Measurements from ENCODE around the gene SYT7. TPM values are rescaled to one million over a fixed set of nuclear protein-coding genes. Genes with fewer than 3 reads are reported as not detected.

Gene SYT7
- total RNA-seq, 4 donors from 2014 or later = 1.3 to 4.2 (median 1.8) TPM

GRCh38 chr11:61494381-61494961, 86.4 kb downstream of the SYT7 start:
- WGBS = 77% methylated on average over 9 of the region's 9 CpGs
- no peak for DNase-seq (ENCODE audit: extremely low spot score)
- intact Hi-C loops (cut with DNase I) = no loop called here

GRCh38 chr11:61491736-61492395, 89.0 kb downstream of the SYT7 start:
- Histone ChIP-seq H3K36me3 (no peaks in the 10 kb centered on the region), H3K9me3 (no peaks in the 10 kb centered on the region), H3K4me3 (no peak overlapping the region), H3K4me1 (peaks cover 27 to 33% (median 32%) of the 10 kb centered on the region in 4 donors), H3K27ac (replicated peaks in 1 of 4) (no peak overlapping the region), H3K27me3 (no peaks in the 10 kb centered on the region)
- intact Hi-C loops (cut with DNase I) = no loop called here
- 88% methylated on average over 12 of the region's 12 CpGs for WGBS
- TF ChIP-seq EP300 (IDR thresholded peaks at IDR 0.05) = no peak
- DNase-seq (ENCODE audit: extremely low spot score) = no peak

More at GRCh38 chr11:61494381-61494961, 86.4 kb downstream of the SYT7 start:
- no peak for TF ChIP-seq EP300 (IDR thresholded peaks at IDR 0.05)
- TF ChIP-seq POLR2AphosphoS5 (IDR thresholded peaks at IDR 0.05) = no peak
- TF ChIP-seq CTCF (IDR thresholded peaks at IDR 0.05) = no peak
- TF ChIP-seq POLR2A (IDR thresholded peaks at IDR 0.05; ENCODE audit: low read depth) = no peak
- H3K27me3 ChIP-seq = no peaks in the 10 kb centered on the region
- peak overlapping the region in 1 of 4 donors; percentile 12 for H3K27ac ChIP-seq (replicated peaks in 1 of 4)
- H3K9me3 ChIP-seq = no peaks in the 10 kb centered on the region
- no peaks in the 10 kb centered on the region for H3K36me3 ChIP-seq
- peaks cover 17 to 20% (median 18%) of the 10 kb centered on the region in 4 donors for H3K4me1 ChIP-seq
- no peak overlapping the region for H3K4me3 ChIP-seq

GRCh38 chr11:61489833-61490721, 90.8 kb downstream of the SYT7 start:
- peaks cover 0 to 8% (median 0%) of the 10 kb centered on the region in 4 donors for H3K36me3 ChIP-seq
- H3K27ac ChIP-seq (replicated peaks in 1 of 4) = peak overlapping the region; percentile 30 to 50 (median 37)
- no peak for DNase-seq (ENCODE audit: extremely low spot score)
- H3K4me1 ChIP-seq = peaks cover 25 to 33% (median 32%) of the 10 kb centered on the region in 4 donors
- intact Hi-C loops (cut with DNase I) = no loop called here
- no peak for TF ChIP-seq EP300 (IDR thresholded peaks at IDR 0.05)
- TF ChIP-seq POLR2AphosphoS5 (IDR thresholded peaks at IDR 0.05) = no peak
- TF ChIP-seq POLR2A (IDR thresholded peaks at IDR 0.05; ENCODE audit: low read depth) = no peak
- H3K9me3 ChIP-seq = no peaks in the 10 kb centered on the region
- H3K4me3 ChIP-seq = no peak overlapping the region
- WGBS = 49% methylated on average over 8 of the region's 13 CpGs
- no peaks in the 10 kb centered on the region for H3K27me3 ChIP-seq

GRCh38 chr11:61488651-61489291, 92.1 kb downstream of the SYT7 start:
- H3K9me3 ChIP-seq = no peaks in the 10 kb centered on the region
- peak overlapping the region; percentile 34 to 50 (median 44) for H3K27ac ChIP-seq (replicated peaks in 1 of 4)
- H3K4me1 ChIP-seq = peaks cover 25 to 33% (median 32%) of the 10 kb centered on the region in 4 donors
- WGBS = 45% methylated on average over 12 of the region's 19 CpGs
- intact Hi-C loops (cut with DNase I) = no loop called here
- peaks cover 0 to 11% (median 0%) of the 10 kb centered on the region in 4 donors for H3K36me3 ChIP-seq
- peak overlapping the region in 3 of 4 donors; percentile 20 to 31 (median 22) for H3K4me3 ChIP-seq
- no peaks in the 10 kb centered on the region for H3K27me3 ChIP-seq
- no peak for DNase-seq (ENCODE audit: extremely low spot score)
- no peak for TF ChIP-seq EP300 (IDR thresholded peaks at IDR 0.05)
- TF ChIP-seq POLR2AphosphoS5 (IDR thresholded peaks at IDR 0.05) = peak in 1 of 2 donors; percentile 18

- TF ChIP-seq POLR2AphosphoS5 (IDR thresholded peaks at IDR 0.05) (no peak), POLR2A (IDR thresholded peaks at IDR 0.05; ENCODE audit: low read depth) (no peak), EP300 (IDR thresholded peaks at IDR 0.05) (no peak), CTCF (IDR thresholded peaks at IDR 0.05) (no peak)
- no peaks in the 10 kb centered on the region for H3K9me3 ChIP-seq
- H3K36me3 ChIP-seq = peaks cover 0 to 11% (median 0%) of the 10 kb centered on the region in 4 donors
- peaks cover 25 to 33% (median 32%) of the 10 kb centered on the region in 4 donors for H3K4me1 ChIP-seq
- DNase-seq (ENCODE audit: extremely low spot score) = no peak
- WGBS = 99% methylated on average over 4 of the region's 4 CpGs
- H3K27me3 ChIP-seq = peaks cover 0 to 4% (median 0%) of the 10 kb centered on the region in 4 donors
- H3K27ac ChIP-seq (replicated peaks in 1 of 4) = no peak overlapping the region
- intact Hi-C loops (cut with DNase I) = no loop called here
- no peak overlapping the region for H3K4me3 ChIP-seq
Measured at GRCh38 chr11:61487342-61488025, 93.4 kb downstream of the SYT7 start.

All from esophagus muscularis mucosa (tissue), 4 donors.